ENCODE measurements around the gene SH3BP4. TPM values are rescaled to one million over a fixed set of nuclear protein-coding genes. Genes with fewer than 3 reads are reported as not detected.

Gene SH3BP4
- total RNA-seq, 1 donor from 2014 or later: 67.6 TPM

- DNase-seq (ENCODE audit: low read depth): no peak
- TF ChIP-seq CTCF (conservative IDR thresholded peaks at IDR 0.05; ENCODE audit: low read depth, low read length): no peak
- no peak overlapping the region for H3K4me3 ChIP-seq (ENCODE audit: low read depth, low read length)
Measured at GRCh38 chr2:234940527-234940926, 11.3 kb upstream of the SH3BP4 start.

GRCh38 chr2:234945339-234945873, 6.4 kb upstream of the SH3BP4 start:
- DNase-seq (ENCODE audit: low read depth): no peak
- no peak overlapping the region for H3K4me3 ChIP-seq (ENCODE audit: low read depth, low read length)
- no peak for TF ChIP-seq CTCF (conservative IDR thresholded peaks at IDR 0.05; ENCODE audit: low read depth, low read length)

- DNase-seq (ENCODE audit: low read depth): no peak
- TF ChIP-seq CTCF (conservative IDR thresholded peaks at IDR 0.05; ENCODE audit: low read depth, low read length): no peak
- H3K4me3 ChIP-seq (ENCODE audit: low read depth, low read length): no peak overlapping the region
Measured at GRCh38 chr2:234947556-234947955, 4.3 kb upstream of the SH3BP4 start.

- no peak for TF ChIP-seq CTCF (conservative IDR thresholded peaks at IDR 0.05; ENCODE audit: low read depth, low read length)
- peak; percentile 55 for DNase-seq (ENCODE audit: low read depth)
- no peak overlapping the region for H3K4me3 ChIP-seq (ENCODE audit: low read depth, low read length)
Measured at GRCh38 chr2:234949762-234950434, 1.9 kb upstream of the SH3BP4 start.

GRCh38 chr2:234950435-234950729, 1.4 kb upstream of the SH3BP4 start:
- DNase-seq (ENCODE audit: low read depth): no peak
- TF ChIP-seq CTCF (conservative IDR thresholded peaks at IDR 0.05; ENCODE audit: low read depth, low read length): no peak
- H3K4me3 ChIP-seq (ENCODE audit: low read depth, low read length): no peak overlapping the region

- peak overlapping the region; percentile 73 for H3K4me3 ChIP-seq (ENCODE audit: low read depth, low read length)
- TF ChIP-seq CTCF (conservative IDR thresholded peaks at IDR 0.05; ENCODE audit: low read depth, low read length): no peak
- DNase-seq (ENCODE audit: low read depth): no peak
Measured at GRCh38 chr2:234950730-234951663, 820 bp upstream of the SH3BP4 start.

Data from epithelial cell of proximal tubule (primary cell).